CD4-positive, alpha-beta T cell treated with Interleukin-10 for 1 hour (primary cell): Measurements from ENCODE around the gene GLB1L2.

Experiments used
- DNase-seq: peaks from one replicate; pipeline ENCODE4 v3.0.0-alpha.2; 2020

GLB1L2 gene

DNA sequence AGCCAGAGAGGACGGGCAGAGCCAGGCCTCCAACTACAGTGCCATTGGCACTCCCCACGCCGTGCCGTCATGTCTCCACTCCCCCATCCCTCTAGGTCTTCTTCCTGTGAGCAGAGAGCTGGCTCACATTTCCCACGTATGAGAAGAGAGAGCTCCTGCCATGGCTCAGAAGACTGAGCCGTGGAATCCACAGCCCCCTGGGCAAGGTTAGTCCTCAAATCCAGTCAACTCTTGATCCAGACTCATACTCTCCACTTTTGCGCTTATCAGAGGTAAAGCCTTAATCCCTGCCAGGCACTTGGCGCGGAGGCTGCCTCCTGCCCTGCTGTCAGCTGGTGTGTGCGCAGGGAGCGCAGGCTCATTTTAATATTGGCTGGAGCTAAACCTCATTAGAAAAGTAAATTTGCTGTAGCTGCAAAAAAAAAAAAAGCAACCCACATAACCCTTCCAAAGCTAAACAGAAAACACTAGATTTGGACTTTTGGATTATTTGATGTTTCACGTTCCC, 75.6 kb downstream of the GLB1L2 start:
- no peak for DNase-seq

DNA sequence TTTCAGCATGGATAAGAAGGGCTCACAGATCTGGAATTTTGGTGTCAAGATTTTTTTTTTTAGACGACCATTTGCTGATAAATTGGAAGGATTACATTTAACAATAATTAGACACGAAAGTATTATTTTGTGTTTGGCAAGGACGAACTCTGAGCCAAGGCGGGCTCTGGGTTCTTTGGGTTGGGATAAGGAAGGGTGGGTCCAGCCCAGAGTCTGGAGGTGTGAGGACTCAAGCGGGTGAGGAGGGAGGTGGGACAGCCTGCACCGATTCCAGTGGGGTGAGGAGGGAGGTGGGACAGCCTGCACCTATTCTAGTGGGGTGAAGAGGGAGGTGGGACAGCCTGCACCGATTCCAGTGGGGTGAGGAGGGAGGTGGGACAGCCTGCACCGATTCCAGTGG, 76.1 kb downstream of the GLB1L2 start:
- DNase-seq = no peak

DNA sequence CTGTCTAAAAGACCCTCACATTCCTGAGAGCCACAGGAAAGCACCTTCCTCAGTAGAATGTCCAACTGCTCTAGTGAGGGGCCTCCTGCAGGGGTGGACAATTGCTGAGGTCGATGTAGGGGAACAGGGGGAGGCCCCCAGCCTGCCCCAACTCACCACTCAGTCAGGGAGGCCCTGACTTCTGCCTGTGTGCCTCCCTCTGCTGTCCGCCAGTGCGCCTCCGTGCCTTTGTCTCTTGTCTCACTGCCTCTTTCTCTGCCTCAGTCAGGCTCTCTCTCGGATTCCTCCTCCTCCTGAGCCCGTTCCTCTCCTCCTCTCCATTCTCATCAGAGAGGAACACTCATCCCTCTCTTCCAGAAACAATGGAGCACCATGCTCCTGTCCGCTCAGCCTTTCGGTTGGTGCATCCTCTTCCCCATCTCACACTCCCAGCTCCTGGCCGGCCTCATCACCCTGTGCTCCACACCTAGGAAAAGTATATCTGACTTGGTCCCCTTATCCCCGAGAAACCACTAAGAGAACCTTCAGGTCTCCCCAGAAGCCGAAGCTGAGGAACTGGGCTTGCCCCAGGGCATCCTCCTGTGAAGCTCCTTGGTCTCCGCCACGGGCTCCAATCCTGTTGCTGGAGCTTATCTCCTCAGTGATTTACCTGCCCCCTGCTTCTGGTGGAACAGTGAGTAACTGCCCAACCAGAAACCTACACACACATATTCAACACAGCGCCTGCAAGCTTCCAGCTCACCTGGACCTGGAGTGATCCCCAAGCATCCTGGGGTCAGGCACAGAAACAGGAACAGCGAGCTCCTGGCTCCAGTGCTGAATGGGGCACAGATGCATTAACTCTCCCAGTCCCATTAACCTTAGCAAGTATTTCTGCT, 78.0 kb downstream of the GLB1L2 start:
- no peak for DNase-seq

DNA sequence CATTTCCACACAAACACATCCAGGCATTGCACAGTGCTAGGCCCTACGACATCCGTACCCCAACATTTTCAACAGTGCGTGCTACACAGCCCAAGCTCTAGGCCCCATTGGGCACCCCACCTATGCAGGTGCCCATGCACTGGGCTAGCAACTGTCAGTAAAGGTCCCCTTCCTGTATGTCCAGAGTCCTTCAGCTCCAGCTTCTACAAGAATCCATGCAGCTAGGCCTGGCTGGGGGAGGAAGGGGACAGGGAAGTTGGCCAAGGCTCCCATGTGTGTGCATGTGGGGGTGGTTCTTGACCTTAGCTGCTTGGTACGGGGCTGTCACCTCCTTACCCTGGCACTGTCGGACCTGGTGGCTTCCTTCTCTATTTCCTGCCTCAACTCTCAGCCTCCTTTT, 79.0 kb downstream of the GLB1L2 start:
- DNase-seq = no peak

DNA sequence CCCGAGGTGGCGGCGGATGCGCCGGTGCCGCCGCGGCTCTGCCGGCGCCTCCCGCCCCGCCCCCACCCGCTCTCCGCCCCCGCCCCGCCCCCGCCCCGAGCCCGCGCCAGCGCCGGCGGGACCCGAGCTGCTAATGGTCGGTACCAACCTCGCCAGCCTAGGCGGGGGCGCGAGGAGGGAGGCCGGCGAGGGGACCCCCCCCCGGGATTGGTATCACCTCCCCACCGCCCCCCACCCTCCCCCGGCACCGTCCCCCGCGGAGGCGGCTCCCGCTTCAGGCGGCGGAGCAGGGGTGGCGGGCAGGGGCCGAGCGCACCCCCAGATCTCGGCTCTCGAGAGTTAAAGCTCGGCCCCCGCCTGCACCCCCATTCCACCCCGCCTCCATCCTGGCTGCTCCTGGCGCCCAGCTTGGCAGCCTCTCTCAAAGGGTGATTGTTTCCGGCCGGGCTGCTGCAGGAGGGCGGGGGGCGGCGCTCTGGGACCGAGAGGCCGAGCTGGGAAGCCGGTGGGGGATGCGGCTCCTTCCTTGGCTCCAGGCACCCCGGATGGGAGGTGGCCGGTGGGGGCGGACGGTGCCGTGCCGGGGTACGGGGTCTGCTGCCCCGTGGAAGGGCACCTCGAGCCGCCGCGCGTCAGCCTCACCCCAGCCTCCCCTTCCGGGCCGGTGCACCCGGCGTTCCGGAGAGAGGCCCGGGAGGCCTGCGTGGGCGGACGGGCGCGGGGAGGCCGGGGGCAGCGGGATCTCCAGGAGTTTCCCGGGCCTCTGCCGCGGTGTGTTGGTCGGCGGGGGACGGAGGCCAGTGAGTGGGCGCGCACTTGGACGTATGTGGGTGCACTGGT, 80.6 kb downstream of the GLB1L2 start, which contains the start of gene B3GAT1:
B3GAT1 (minus strand) TSS at position 40 of the 840 bp plus-strand sequence. CDS start 24,583 bp downstream, outside the sequence.
- DNase-seq = peak; percentile 11

DNA sequence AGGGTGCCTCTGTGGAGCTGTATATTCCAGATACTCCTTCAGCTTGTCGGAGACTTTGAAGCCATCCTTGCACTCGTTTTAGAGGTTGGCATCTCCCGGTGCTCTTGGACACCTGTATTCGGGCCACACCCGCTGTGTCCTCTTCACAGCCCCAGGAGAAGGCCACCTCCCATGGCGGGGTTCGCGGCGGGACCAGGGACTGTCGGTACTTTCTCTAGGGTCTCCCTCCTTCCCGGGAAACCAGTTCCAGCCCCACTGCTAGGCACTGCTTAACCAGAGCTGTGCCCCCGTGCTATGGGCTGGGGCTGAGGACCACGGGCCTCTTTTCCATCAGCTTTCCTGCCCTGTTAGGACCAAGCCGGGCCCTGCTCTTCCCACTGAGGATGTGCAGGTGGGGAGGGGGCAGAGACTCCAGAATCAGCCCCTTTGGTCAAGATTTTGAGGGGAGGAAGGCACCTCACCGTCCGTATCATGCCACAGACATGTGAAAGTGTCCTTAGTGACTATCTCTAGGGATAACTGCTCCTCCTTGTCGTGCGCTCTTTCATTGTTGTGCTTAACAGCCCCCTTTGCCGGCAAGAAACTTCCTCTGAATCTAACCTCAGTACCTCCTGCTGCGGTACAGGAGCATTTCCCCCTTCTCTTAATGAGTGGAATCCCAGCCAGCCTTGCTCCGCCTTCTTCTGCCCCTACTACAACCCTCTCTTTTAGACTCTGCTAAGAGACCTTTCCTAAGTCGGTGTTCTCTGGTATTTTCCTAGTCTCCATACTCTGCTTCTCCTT, 81.4 kb downstream of the GLB1L2 start:
- no peak for DNase-seq

DNA sequence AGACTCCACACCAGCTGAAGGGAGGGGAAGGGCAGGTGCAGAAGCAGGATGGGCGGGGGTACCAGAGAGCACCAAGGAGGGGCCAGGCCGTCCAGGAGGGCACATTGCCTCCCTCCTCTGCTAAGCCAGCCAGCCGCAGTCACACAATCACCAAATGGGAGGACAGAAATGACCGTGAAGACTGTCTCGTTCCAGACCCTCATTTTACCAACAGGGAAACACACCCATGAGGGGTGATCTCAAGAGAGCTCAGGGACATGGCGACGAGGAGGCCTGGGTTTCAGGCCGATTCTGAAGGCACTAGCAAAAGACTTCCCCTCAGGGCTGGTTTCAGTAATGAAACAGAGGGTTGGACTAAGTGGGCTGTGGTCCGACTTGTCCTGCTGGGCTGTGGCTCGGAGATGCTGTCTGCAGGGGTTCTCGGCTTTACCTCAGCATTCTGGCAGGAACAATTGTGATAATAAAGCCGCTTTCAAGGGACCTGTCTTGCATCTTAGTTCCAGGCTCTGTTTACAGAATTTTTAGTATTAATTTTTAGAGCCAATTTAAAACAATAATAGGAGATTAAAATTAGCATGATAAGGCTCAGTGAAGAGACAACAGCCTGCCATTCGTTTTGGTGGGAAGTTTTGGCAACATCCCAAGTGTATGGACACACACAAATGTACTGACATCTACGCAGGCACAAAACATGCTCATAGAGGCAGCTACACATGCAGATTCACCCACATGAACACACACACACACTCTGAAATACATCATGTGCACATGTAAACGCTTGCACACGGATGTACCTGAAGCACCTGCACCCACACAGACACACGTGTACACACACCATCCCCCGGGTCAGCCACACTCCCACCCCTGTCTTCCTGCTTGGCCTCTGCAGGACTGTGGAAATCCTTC, 82.3 kb downstream of the GLB1L2 start:
- no peak for DNase-seq

DNA sequence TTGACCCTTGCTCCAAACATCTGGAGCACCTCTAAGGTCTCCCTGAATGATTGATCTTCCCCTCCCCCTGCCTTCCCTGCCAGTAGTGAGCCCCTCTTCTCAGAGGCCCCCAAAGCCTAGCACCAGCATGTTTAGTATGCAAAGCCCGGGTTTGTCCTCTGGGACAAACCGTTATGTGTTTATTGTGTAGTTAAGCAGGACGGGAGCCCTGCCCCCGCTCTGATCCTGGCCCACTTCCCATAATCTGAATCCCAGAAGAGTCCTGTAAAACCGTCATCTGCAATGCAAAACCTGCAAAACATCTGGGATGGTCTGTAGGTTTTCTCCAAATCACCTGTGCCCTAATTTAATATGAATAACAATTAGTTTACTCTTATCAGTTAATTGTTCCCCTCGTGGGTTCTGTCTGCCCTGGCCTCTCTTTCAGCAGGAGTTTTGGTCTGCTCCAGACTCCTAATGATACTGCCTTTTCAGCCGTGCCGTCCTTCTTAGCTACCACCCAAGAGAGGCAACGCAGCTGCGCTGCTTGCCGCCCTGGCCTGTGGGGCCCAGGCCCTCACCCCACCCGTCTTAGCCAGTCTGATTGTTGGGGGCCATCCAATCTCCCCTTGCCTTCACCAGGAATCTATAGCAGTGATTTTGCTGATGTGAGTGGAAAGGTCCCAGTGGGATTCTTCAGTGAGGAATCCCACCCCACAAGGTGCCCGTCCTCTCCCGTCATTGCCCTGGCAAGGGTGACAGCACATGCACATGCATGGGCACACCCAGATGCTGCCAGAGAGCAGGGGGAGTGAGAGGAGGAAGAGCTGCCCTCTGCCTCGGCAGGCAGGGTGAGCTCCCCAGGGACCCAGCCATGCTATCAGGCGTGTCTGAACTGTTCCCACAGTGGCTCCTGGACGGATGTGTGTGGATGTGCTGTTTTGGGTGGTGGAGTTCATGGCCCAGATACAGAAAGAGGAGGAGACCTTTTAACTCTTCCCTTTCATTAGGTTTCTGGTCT, 83.3 kb downstream of the GLB1L2 start:
- no peak for DNase-seq

DNA sequence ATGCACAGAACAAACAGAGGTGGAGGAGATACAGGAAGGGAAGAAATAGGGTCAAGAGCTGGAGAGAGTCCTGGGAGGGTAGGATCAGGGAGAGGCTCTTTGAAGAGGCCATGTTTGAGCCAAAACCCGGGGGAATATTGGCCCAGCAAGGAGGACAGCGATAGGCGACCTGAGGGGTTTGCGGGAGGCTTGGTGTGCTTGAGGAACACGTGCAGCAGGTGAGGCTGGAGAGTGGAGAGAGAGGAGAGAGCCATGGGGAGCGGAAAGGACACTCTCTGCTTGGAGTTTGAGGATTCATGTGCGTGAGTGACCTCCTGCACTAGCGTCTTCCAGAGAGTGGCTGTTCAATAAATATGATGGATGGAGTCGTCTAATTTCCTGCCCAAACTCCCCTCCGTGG, 84.9 kb downstream of the GLB1L2 start:
- DNase-seq = no peak

DNA sequence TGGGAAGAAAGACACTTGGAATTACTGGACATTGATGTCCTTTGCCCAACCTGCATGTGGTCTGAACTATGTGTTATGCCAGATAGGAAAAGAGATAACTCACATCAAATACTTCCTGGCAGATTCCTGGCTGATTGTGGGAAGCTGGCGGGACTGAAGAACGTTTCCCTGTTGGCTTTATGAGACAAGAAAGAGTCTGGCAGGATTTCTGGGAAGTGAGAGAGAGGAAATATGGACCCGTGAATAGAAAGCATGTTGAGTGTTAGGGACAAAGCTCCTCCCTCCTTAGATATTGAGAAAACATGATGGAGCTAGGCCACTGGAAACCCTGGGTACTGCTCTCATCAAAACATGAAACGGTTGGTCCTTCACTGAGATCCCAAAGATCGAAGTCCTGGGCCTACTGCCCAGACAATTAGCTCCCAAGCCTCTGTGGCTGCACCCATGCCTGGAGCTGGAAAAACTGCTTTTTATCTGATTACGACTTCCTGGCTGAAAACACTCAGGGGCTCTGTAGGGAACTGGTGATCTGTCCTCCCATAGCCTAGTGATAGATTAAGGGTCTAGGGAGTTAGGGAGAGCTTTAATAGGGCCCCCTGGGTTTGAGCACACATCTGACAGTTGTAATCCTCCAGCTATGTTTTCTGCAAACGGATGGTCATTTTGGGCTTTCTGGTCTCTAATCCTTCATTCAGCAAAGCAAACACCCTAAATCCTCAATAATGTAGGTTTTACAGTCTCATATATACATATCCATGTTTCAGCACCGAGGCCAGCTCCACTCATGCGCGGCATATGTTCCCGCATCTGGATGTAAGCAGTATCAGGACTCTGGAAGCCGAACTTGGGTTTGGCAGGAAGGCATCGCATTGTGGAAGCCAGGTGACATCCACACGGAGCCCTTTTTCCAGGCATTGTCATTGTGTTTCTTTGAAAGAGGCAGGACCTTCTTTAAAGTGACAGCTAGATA, 86.4 kb downstream of the GLB1L2 start:
- no peak for DNase-seq

DNA sequence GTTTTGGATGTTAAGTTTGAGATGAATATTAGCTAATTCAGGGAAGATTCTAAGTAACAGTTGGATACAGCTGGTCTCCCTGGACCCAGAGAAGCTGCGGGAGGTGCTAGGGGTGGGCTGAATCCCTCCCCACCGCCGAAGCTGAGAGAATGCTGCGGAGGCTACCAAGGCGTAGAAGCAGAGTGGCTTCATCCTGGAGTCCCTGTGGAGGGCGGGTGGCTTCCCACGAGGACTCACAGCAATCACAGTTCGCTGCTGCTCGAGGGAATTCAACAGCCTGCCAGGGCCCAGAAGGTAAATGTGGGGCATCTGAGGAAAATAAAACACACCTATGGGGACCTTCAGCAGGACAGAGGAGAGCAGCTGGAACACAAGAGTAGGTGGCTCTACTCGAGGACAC, 91.3 kb downstream of the GLB1L2 start:
- no peak for DNase-seq

DNA sequence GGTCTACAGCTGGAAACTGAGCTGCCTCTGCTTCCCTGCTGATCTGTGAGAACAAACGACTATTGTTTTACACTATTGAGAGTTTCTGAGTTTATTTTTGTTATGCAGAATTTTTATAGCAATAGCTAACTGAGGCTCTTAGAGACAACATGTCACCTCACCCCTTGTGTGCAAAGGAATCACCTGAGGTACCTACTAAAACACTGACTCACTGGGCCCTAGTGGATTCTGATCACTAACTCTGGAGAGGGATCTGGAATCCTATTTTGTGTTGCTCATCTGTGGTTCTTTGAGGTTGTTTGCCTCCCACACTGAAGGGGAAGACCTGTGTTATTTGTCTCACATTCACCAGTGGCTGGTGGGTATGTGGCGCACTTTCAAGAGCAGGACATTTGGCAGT, 93.6 kb downstream of the GLB1L2 start:
- no peak for DNase-seq
